ENCODE results near the gene CLDN1.
"Not testable (repeated sequence)": the region's sequence is repeated elsewhere in the genome, so short reads cannot be mapped to it uniquely, and the experiment has no call there.

CLDN1 gene

DNA sequence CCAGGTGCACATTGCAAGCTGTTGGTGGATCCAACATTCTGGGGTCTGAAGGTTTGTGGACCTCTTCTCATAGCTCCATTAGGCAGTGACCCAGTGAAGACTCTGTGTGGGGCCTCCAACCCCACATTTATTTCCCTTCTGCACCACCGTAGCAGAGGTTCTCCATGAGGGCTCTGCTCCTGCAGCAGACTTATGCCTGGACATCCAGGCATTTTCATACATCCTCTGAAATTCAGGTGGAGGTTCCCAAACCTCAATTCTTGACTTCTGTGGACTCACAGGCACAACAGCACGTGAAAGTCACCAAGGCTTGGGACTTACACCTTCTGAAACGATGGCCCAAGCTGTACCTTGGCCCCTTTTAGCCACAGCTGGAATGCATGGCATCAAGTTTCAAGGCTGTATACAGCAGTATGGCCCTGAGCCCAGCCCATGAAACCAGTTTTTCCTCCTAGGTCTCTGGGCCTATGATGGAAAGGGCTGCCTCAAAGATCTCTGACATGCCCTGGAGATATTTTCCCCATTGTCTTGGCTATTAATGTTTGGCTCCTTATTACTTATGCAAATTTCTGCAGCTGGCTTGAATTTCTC lies 30.2 kb downstream of the CLDN1 start:
- no peak for DNase-seq (ENCODE audit: low read depth)

- no peak for DNase-seq (ENCODE audit: low read depth)
These were observed 32.3 kb downstream of the CLDN1 start for GRCh38 chr3:190289989-190290388.

DNA sequence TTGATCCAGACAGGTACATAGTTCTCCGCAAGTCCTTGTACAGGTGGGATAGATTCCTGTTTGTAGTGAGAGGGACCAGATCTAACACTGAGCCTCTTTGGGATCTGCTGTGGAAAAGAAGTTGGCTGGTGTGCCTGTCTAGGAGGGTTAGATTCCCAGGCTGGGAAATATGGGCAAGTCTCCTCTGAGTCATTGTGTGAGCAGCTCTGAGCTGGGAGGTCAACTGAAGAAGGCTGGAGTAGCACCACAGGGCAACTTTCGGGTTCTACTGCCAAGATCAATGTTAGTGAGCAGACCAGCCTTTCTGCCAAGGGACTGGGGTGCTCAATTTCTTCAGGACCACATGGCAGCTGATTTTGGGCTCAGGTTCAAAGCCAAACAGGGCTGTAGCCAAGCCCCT lies 33.4 kb downstream of the CLDN1 start:
- no peak for DNase-seq (ENCODE audit: low read depth)

DNA sequence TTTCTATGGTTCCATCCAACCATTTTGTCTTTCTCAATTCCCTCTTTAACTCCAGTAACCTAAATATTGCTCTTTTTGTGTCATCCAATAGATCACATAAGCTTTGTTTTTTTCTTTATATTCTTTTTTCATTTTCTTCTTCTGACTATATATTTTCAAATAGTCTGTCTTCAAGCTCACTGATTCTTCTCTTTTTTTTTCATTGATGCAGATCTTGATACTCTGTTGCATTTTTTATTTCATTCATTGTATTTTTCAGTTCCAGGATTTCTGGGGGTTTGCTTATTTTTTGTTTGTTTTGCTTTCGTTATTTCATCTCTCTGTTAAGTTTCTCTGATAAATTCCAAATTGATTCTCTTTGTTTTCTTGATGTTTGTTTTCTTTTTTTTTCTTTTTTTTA lies 36.2 kb downstream of the CLDN1 start:
- DNase-seq (ENCODE audit: low read depth), result no peak

DNA sequence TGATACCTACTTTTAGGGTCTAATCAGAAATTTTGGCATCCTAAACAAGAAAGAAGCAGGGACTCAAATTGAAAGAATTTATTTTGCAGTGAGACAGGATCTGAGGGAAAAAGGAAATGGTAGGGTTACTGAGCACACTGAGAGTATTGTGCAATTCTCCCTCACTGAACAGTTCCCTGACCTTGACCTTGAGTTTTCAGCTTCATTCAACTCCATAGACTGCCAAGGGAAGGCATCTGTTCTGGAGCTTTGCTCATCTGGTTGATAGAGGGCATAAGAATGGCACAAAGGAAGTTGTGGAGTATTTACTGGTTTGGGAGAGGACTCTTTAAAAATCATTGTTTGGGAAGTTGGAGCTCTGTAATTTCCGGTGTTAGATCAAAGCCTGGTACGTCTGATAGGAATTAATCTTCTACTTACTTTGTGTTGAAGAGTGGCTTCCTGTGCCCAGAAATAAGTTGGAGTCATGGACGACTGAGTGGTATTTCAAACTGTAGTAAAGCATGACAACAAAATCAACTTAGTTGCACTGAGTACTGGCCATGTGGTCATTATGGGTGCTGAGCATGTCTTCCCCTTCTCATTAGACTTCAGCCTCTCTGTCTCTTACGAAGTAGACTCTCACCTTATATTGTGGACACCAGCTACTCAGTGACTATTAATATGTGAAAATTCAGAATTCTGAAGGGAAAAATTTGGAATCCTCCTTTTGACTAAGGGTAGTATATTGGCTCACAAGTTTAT lies 40.8 kb downstream of the CLDN1 start:
- no peak for DNase-seq (ENCODE audit: low read depth)

GRCh38 chr3:190279690-190280089 lies 42.6 kb downstream of the CLDN1 start:
- DNase-seq (ENCODE audit: low read depth), result no peak

DNA sequence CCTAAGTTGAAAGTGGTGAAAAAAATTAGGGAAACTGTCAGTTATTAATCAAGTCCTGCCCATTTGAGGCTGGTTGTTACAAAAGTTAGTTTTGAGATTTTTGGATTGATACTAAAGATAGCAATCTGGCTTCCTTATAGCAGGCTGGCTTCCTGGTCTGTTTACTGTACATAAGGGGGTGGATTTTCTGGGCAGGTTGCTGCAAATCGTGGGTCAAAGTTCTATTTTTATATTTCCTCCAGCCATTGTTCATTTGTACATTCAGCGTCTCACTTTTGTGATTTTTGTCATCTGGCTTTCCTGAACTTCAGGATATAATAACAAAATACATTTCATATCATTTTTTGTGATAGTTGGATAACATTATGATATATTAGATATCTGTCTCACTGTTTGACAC lies 49.5 kb downstream of the CLDN1 start:
- no peak for DNase-seq (ENCODE audit: low read depth)

GRCh38 chr3:190269101-190269500 lies 53.1 kb downstream of the CLDN1 start:
- no peak for DNase-seq (ENCODE audit: low read depth)

DNA sequence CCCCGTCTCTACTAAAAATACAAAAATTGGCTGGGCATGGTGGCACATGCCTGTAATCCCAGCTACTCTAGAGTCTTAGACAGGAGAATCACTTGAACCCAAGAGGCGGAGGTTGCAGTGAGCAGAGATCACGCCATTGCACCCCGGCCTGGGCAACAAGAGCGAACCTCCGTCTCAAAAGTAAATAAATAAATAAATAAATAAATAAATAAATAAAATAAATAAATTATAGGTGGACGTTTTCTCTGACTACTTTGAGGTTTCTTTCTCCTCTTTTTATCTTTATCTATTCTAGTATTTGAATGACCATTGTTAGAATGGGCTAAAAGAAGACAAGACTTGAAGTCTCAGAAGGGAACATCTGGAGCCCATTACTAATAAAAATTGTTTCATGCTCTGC lies 54.8 kb downstream of the CLDN1 start:
- not testable (repeated sequence) for DNase-seq (ENCODE audit: low read depth)

GRCh38 chr3:190266913-190267290 lies 55.3 kb downstream of the CLDN1 start:
- DNase-seq (ENCODE audit: low read depth), result no peak

- DNase-seq (ENCODE audit: low read depth), result no peak
These were observed 55.9 kb downstream of the CLDN1 start for GRCh38 chr3:190266265-190266912.

DNA sequence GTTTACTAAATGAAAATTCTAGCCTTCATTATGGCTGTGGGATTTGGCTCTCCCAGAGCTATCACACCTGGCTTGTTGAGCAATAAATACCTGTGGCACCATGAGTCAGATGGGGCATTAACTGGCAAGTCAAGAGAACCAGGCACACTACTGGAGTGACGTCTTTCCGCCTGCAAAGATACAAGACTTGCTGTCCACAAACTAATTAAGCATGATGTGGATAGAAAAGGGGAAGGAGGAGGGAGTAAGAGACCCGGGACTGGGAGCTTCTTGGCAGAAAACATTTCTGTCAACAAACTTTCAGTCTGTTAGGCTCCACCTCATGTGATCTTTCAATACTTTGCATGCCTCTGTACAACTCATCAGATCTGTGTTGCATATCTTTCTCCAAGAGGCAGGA lies 56.5 kb downstream of the CLDN1 start:
- no peak for DNase-seq (ENCODE audit: low read depth)

- no peak for DNase-seq (ENCODE audit: low read depth)
These were observed 57.1 kb downstream of the CLDN1 start for GRCh38 chr3:190265126-190265525.

DNA sequence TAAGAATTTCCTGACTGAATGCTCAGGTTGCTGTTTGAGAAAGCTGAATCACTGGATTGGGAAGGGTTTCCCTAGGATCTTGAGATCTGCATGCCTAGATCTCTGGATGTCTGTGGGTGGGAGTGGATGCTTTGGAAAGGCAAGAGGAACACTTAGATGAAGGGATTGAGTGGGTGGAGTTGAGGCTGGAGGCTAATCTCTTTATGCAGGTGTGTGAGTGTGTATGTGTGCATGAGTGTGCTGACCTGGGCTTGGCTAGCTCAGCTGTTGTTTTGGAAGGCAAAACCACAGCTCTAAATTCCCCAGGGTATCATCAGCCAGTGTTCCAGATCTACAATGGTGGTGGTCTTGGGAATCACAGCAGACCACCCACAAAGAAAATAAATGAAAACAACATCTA lies 60.5 kb downstream of the CLDN1 start:
- no peak for DNase-seq (ENCODE audit: low read depth)

- DNase-seq (ENCODE audit: low read depth), result no peak
These were observed 61.2 kb downstream of the CLDN1 start for GRCh38 chr3:190261015-190261414.

- no peak for DNase-seq (ENCODE audit: low read depth)
These were observed 61.9 kb downstream of the CLDN1 start for GRCh38 chr3:190260301-190260700.

GRCh38 chr3:190258634-190259033 lies 63.6 kb downstream of the CLDN1 start:
- DNase-seq (ENCODE audit: low read depth), result no peak
